NCI-H524 treated with DMSO at 0.1 percent for 48 hours (cell line): ENCODE measurements around the gene CDK5RAP1.
"Not testable (repeated sequence)": the region's sequence is repeated elsewhere in the genome, so short reads cannot be mapped to it uniquely, and the experiment has no call there.

Source experiments
- DNase-seq: peaks from one replicate; lab custom pipeline; 2025; lab: John Stamatoyannopoulos, UW

Gene CDK5RAP1

DNA sequence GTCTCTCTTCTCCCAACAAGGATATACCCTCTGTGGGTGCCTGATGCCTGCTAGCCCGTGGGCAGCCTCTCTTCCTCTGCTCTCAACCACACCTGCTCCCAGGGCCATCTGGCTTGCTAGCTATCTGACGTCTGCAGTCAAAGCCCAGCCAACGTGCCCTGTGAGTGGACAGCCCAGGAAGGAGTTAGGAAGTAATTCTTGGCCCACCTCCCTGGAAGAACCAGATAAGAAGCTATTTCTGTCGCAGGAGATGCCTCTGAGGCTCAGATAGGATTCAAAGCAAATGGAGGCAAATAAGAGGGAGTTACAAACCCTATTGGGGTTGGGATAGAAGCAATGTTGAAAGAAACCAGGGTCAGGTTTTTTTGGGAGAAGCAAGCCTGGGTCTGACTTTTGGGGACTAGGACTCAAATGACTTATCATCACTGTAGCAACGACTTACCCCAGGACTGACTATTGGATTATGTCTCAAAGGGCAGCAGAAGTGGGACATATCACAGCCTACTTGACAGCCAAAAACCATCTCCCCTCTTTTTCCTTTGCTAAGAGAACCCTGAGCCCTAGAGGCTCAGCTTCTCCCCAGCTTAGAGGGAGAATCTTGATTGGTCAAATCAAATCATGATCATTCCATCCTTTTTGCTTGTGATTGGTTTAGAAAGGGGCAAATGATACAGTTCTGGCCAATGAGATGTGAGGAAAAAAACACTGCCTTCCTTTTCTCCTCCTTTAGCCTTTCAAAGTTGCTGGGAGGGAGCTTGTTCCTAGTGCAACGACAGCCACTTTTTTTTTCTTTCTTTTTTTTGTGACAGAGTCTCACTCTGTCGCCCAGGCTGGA is 18.0 kb upstream of the CDK5RAP1 start:
- DNase-seq = peak; percentile 68

DNA sequence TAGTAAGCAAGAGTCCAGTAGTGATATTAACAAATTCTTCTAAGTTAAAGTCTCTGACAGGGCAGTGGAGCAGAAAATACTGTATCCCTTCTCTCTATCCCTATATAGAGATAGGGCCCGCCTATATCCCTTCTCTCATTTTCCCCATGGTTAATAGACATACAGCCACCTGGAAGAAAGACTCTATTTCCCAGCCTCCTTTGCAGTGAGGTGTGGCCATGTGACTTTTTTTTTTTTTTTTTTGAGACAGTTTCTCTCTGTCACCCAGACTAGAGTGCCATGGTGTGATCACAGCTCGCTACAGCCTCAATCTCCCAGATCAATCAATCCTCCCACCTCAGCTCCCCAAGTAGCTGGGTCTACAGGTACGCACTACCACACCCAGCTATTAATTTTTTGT is 16.7 kb upstream of the CDK5RAP1 start:
- no peak for DNase-seq

DNA sequence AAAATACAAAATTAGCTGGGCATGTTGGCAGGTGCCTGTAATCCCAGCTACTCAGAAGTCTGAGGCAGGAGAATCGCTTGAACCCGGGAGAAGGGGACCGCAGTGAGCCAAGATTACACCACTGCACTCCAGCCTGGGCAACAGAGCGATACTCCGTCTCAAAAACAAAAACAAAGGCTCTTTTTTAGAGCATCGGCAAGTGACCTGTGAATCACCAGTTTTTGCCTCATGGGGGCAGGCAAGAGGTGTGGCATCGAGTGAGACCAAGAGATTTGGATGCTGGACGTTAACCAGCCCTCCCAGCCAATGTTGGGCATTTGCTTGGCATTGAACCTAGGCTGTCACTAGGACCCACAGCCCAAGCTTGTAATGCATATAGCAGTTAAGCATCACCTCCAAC is 14.6 kb upstream of the CDK5RAP1 start:
- peak; percentile 40 for DNase-seq

DNA sequence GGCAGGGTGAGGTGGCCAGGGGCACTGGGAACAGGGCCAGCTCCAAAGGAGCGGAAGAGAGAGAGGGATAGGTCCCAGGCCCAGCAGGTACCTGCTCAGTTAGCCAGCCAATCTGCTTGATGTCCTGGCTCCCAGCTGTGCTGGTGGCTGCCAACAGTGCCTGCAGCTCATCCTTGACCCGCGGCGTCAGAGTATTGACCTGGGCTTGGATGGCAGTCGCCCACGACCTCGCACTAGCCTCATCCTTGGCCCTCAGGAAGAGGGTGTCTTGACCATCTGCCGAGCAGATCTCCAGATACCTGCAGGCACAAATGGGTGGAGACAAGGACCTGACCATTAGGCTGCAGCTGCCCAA is 11.1 kb upstream of the CDK5RAP1 start:
- no peak for DNase-seq

DNA sequence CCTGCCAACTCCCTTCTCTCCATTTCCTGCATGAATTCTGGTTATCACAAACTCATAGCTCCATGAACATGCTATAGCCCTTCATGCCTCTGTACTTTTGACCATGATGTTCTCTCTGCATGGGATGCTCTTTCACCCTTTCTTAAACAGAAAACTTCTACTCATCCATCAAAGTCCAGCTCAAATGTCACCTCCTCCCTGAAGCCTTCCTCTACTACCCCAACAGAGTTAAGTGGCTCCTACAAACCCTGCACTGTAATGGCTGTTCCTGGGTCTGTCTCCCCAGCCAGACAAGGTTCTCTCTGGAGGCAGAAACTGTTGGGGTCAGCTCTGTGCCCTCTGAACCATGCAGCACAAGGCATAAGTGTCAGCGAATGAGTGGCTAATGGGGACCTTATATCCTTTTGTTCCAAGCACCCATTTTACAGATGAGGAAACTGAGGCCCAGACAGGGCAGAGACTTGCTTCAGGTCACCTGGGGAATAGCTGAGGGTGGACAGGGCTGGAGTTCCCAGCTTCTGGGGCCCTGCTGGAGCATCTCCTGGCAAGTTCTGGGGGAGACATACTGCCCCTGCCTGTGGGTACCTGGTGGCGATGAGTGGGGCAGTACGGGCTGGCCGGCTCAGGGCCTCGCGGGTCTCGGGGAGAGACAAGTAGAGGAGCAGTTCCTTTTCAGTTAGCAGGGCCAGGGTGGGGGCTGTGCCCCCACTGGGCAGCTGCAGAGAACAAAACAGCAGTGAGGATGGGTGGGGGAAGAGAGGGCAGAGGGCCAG is 10.6 kb upstream of the CDK5RAP1 start:
- no peak for DNase-seq

DNA sequence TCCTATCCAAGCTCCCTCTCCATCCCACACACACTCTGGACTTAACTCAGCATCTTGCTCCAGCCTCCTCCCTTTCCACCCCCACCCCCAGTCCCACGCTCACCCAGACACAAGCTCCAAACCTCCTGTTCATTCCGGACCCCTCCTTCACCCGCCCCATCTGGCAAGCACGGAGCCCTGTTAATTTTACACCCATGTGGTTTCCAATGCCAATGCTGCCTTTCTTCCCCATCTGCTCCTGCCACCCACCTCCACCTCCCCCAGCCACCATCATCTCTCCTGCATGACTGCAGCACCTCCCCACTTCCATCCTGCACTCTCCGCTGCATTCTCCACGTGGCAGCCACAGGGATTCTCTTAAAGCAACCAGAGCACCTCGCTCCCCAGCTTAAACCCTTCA is 9.9 kb upstream of the CDK5RAP1 start:
- peak; percentile 71 for DNase-seq

DNA sequence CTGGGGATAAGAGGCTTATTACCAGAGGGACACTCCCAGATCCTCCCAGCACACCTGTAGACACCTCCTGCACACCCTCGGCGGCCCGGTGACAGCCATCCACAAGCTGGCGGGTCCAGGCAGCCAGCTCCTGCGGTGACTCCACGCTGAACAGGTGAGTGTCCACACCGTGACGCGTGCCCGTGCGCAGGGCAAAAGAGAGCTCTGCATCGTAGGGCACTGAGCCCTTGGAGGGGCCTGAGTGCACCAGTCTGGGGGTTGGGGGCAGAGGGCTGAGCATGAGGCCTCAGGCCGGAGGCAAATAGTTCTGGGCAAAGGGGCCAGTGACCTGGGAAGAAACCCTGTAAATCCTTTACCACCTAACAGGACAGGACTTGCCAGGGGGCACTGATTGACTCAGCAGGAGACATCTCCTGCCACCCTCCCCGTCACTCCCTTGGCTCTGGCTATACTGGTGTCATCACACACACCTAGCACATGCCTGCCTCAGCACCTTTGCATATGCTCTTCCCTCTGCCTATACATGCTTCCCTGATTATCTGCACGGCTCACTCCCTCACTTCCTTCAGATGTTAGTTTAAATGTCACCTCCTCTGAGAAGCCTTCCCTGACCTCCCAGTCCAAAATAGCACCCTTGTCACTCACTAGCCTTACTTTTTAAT is 8.9 kb upstream of the CDK5RAP1 start:
- DNase-seq = no peak

DNA sequence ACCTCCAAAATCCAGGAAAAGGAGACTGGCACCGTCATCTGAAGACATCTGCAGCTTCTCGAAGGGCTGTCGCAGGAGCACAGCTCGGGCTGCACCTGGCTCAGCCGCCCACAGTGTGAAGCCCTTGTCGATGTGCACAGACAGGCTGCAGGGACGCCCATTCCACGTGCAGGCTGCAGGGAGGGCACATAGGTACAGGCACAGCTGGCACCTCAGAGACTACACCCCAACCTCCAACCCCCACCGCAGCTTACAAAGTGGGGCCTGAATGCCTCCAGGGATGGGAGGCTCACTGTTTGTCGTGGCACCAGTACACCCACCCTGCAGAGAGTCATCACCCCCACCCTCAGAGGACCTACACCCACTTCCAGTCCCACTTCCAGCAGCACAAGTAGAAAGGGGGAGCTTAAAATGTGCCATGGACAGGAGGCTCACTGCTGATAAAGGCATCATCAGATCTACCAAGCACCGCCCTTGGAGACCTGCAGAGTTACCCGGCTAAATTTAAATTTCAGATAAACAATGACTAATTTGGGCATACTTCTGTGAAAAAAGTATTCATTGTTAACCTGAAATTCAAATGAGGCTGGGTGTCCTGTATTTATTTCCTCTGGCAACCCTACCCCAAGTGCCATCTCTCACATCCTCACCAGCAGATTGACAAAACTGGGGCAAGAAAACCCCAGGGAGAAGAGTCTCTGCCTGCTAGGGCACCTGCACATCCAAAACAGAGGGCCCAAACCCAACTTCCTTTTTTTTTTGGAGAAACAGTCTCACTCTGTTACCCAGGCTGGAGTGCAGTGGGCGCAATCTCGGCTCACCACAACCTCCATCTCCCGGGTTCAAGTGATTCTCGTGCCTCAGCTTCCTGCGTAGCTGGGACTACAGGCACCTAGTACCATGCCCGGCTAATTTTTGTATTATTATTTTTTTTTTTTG is 7.7 kb upstream of the CDK5RAP1 start:
- no peak for DNase-seq

DNA sequence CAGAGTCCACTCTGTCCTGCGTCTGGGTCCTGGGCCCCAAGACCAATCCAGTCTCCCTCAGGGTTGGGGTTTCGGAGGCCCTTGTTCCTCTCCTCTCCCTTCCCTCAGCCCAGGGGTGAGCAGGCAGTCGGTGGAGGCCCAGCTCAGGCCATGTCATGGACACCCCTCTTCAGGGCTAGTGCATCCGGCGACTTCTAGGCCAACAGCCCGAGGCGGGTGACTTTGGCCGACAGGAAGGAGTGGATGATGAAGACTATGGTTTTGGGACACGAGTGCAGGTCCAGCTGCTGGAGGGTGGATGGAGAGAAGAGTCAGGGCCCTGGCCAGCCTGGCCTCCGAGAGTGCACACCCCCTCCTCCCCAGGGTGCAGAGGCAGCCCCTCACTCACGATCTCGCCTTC is 7.0 kb upstream of the CDK5RAP1 start:
- DNase-seq = no peak

DNA sequence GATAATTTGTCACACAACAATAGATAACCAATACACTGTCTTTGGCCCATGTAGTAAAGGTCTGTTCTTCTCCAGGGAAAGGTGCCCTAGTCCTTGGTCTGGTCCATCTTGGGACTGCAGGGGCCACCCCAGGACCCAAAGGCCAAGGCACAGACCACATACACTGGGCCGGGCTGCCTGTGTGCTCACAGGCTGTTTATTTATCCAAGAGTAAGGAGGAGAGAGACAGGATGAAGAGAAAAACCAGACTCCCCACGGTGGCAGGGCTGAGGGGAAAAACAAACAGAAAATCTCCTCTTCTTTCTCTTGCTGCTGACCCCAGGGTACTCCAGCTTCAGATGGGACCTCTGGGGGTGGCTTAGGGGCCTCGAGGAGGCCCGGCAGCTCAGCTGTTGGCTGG is 6.5 kb upstream of the CDK5RAP1 start:
- DNase-seq = no peak

DNA sequence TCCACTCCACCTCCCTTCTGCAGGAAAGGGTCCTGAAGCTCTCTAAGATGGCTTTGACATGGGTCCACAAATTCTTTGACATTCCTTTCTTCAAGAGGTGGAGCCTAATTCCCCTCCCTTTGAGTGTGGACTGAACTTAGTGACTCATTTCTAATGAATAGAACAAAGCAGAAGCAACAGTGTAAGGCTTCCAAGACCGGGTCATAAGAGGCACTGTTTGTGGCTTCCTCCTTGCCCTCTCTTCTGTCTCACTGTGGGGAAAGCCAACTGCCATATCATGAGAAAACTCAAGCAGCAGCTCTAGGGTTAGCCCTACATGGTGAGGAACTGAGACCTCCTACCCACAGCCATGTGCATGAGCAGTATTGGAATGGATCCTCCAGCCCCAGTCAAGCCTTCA is 5.9 kb upstream of the CDK5RAP1 start:
- DNase-seq = no peak

DNA sequence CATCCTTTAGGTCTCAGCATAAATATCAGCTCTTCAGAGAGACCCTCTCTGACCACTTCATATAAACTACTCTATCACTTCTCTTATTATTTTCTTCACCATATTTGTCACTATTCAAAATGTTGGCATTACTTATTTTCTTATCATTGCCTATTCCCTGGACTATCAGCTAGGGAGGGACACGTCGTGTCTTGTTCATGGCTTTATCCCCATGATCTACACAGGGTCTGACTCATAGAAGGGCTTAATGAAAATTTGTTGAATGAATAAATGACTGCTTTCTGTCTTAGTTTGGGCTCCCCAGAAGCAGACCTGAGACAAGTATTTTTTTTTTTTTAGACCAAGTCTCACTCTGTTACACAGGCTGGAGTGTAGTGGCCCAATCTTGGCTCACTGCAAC is 3.0 kb upstream of the CDK5RAP1 start:
- DNase-seq = no peak

DNA sequence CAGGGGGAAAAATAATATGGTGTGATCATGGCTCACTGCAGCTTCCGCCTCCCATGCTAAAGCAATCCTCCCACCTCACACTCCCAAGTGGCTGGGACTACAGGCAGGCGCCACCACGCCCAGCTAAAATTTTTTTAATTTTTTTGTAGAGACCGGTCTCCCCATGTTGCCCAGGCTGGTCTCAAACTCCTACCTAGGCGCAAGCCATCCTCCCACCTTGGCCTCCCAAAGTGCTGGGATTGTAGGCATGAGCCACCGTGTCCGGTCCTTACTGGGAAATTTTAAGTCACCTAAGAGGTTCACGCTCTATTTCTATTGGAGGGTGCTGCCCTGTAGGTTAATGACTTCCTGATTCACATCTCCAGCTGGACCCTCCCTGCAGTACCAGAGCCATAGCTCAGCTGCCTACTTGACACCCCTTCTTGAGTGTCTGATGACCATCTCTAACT is 626 bp upstream of the CDK5RAP1 start:
- DNase-seq = no peak

DNA sequence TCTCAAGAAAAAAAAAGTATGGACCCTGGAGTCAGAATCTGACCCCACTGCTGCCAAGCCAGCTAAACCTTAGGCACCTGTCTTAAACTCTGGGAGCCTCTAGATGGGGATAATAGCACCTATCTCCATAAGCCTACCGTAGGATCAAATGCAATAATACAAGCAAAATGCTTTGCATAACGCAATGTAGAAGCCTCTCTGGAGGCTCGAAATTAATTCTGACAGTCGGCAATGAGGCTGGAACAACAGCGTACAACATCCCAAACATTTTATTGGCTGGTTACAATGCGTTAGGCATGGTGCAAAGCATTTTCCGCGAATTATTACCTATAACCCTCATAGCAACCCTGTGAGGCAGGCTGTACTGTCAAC is 521 bp downstream of the CDK5RAP1 start:
- no peak for DNase-seq

DNA sequence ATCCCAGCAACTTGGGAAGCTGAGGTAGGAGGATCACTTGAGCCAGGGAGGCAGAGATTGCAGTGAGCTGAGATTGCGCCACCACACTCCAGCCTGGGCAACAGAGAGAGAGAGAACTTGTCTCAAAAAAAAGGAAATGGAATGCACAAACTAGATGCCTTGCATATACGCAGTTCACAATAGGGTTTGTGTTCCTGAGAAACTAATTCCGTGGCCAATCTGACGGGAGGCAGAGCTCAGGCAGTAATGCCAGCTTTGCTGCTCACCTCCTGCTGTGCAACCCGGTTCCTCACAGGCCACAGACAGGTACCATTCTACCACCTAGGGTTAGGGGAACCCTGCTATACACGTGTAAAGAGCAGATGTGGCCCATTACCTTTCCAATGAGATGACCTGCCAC is 1.4 kb downstream of the CDK5RAP1 start:
- DNase-seq = no peak

DNA sequence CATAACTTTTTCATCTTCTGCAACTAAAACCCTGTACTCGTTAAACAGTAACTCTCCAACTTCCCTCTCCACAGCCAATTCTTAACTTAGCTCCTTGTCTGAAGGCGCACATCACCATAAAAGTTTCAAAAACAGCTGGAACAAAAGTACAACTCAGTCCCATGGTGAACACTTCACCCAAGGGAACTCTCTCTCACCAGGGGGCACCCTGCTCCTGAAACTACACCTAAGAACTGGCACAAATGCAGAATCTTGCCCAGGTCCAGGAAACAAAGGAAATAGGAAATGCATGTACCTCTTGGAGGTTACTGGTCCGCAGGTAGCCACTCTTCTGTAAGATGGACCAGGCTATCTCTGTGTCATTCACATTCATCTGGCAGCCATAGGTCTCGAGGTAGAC is 6.6 kb downstream of the CDK5RAP1 start:
- DNase-seq = no peak

DNA sequence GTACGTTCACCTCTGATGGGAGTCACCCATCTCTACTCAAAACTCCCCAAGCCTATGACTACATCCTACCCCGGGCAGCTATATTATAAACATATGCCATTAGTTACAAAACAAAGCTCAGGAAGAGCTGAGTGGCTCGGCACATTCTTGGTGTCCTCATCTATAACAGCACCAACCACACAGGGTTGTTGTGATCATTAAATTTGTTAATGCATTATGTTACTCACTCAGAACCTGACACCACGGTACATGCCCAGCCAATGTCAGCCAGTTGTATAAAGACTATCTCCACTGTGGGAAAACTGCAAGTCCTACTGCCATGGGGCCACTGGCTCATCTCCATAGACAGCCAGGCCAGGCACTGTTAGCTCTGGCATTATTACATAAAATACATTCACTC is 7.7 kb downstream of the CDK5RAP1 start:
- DNase-seq = no peak

DNA sequence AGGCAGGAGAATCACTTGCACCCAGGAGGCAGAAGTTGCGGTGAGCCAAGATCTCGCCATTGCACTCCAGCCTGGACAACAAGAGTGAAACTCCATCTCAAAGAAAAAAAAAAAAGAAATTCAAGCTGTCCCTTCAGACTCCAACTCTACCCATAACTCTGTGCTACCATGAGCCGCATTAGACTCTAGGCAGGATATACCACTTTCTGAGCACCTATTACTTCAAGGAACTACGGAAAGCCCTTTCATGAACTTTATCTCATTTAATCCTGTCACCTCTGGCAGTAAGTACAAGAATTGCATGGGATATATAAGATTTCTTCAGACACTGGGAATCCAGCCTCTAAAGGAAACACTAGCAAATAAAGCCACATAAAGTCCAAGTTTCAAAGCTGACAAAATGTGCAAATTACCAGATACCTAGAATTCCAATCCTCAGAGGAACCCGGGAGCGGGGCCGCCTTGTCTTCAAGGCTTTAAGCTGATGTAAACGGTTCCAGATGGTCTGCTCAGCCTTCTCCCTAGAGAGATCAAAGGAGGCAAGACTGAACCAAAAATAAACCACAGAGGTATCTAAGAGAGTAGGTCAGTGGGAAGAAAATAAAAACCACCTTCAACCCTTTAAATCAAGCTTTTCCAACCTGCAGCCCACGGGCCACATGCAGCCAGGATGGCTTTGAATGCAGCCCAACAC is 9.4 kb downstream of the CDK5RAP1 start:
- peak; percentile 56 for DNase-seq

DNA sequence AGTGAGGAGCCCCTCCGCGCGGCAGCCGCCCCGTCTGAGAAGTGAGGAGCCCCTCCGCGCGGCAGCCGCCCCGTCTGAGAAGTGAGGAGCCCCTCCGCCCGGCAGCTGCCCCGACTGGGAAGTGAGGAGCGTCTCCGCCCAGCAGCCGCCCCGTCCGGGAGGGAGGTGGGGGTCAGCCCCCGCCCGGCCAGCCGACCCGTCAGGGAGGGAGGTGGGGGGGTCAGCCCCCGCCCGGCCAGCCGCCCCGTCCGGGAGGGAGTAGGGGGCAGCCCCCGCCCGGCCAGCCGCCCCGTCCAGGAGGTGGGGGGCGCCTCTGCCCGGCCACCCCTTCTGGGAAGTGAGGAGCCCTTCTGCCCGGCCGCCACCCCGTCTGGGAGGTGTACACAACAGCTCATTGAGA is 12.0 kb downstream of the CDK5RAP1 start:
- DNase-seq = not testable (repeated sequence)

DNA sequence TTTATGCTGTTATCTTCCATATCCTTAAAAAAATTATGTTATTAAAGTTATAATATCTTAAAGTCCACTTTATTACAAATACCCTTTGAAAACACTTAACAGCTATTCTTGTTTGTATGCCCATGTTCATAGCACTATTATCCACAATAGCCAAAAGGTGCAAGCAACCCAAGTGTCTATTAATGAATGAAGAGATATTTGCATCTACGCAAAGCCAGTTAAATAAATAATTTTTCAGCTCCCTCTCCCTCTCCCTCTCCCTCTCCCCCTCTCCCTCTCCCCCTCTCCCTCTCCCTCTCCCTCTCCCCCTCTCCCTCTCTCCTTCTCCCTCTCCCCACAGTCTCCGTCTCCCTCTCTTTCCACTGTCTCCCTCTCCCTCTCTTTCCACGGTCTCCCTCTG is 13.1 kb downstream of the CDK5RAP1 start:
- no peak for DNase-seq

DNA sequence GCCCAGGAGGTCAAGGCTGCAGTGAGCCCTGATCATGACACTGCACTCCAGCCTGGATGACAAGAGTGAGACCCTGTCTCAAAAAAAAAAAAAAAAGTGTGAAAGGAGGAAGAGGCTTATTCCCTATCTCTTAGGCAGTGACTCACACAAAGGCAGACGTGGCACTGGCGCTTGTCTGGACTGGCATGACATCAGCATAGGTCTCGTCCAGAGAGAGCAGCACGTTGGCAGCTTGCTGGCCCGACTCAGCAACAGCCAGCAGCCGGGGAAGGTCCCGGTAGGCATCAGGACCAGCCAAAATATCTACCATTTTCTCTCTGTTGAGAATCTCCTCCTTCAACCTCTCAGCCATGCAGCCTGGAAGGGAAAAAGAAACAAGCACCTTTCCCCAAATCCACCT is 14.1 kb downstream of the CDK5RAP1 start:
- DNase-seq = no peak
